Fibroblast of pulmonary artery (primary cell): ENCODE results near the gene POLE3.

Experiments used
- DNase-seq: peaks from one replicate; pipeline ENCODE4 v3.0.0-alpha.2; 2010; ENCODE audit warnings: low read depth
- H3K4me3 ChIP-seq: replicated peaks from 2 replicates; pipeline ENCODE4 v1.5.1; 2011; ENCODE audit warnings: low read depth, mild to moderate bottlenecking, control low read depth, low read length, moderate library complexity
- TF ChIP-seq, protein P1 (sequence below): IDR thresholded peaks from 2 replicates; pipeline ENCODE4 v1.5.1; 2011; ENCODE audit warnings: mild to moderate bottlenecking, control low read depth, low read length, inconsistent platforms; ENCODE audit errors: missing control alignments

Gene POLE3

DNA sequence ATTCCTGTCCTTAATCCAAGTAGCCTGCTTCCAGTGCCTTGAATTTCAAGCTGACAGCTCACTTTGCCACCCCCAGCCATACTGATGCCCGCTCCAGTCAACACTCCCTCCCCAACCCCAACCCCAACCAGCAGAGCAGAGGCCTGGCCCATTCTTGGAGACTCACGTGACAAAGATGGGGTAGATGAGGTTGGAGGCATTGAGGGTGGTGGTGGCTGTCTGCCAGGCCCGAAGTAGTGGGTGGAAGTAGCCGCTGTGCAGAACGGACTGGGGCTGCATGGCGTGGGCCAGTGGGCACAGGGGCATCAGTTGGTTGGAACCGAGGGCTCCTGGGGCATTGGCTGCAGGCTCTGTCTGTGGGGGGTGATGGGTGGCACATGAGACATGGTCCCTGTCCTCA is 17.2 kb downstream of the POLE3 start:
- no peak for DNase-seq
- TF ChIP-seq, protein P1, sequence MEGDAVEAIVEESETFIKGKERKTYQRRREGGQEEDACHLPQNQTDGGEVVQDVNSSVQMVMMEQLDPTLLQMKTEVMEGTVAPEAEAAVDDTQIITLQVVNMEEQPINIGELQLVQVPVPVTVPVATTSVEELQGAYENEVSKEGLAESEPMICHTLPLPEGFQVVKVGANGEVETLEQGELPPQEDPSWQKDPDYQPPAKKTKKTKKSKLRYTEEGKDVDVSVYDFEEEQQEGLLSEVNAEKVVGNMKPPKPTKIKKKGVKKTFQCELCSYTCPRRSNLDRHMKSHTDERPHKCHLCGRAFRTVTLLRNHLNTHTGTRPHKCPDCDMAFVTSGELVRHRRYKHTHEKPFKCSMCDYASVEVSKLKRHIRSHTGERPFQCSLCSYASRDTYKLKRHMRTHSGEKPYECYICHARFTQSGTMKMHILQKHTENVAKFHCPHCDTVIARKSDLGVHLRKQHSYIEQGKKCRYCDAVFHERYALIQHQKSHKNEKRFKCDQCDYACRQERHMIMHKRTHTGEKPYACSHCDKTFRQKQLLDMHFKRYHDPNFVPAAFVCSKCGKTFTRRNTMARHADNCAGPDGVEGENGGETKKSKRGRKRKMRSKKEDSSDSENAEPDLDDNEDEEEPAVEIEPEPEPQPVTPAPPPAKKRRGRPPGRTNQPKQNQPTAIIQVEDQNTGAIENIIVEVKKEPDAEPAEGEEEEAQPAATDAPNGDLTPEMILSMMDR: no peak
- H3K4me3 ChIP-seq: no peak overlapping the region

DNA sequence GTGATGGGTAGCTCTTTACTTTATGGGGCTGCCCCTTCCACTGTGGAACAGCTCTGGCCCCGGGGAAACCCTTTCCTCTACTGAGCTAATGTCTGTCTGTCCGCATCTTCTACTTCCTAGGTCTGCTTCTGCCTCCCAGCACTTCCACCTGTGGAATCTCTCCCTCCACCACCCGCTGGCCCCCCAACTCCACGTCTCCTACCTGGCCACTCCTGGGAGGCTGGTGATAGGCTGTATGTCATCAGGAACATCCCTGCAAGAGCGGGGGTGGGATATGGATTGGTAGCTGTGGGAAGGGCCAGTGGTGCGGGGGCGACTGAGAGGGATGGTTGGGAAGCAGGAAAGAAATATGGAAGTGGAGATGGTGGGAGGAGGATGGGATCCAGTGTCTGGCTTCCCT is 18.6 kb downstream of the POLE3 start:
- H3K4me3 ChIP-seq: no peak overlapping the region
- TF ChIP-seq, protein P1: no peak
- no peak for DNase-seq

DNA sequence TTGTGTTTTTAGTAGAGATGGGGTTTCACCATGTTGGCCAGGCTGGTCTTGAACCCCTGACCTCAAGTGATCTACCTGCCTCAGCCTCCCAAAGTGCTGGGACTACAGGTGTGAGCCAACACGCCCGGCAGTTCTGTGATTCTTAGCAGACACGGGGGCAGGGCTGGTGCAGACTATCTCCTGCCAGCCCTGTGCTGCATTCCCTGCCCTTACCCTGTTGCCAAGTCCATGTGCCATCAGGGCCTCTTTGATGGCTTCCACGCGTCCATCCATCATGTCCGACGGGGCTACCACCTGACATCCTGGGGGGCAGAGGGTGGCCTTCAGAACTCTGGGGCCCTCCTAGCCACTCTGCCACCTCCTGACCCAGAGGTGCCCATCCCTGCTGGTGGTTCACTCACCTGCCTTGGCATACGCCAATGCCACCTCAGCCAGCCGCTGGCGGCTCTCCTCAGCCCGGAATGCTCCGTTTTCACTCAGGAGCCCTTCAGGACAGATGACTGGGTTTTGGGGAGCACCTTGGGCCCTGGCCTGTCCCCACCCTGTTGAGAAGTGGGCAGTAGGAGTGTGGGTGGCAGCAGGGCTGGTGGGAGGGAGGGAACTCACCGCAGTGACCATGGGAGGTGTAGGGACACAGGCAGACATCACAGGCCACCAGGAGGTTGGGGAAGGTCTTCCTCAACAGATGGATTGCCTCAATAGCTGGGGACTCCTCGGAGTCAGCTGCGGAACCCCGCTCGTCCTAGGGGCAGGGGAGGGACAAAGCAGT is 20.1 kb downstream of the POLE3 start:
- no peak overlapping the region for H3K4me3 ChIP-seq
- DNase-seq: no peak
- TF ChIP-seq, protein P1: no peak

DNA sequence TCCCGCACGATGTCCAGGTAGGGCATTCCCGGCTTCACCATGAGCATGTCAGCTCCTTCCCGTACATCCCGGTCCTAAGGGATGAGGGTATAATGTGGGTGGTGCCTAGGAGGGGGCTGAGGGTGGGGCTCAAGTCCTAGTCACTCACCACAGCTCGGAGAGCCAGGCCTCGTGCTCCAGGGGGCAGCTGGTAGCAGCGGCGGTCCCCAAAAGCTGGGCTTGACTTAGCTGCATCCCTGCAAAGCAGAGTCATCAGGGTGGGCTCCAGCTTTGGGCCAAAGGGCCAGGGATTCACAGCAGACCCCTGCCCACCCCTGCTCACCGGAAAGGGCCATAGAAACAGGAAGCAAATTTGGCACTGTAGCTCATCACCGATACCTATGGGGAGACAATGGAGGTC is 21.0 kb downstream of the POLE3 start:
- no peak overlapping the region for H3K4me3 ChIP-seq
- no peak for DNase-seq
- TF ChIP-seq, protein P1: no peak

DNA sequence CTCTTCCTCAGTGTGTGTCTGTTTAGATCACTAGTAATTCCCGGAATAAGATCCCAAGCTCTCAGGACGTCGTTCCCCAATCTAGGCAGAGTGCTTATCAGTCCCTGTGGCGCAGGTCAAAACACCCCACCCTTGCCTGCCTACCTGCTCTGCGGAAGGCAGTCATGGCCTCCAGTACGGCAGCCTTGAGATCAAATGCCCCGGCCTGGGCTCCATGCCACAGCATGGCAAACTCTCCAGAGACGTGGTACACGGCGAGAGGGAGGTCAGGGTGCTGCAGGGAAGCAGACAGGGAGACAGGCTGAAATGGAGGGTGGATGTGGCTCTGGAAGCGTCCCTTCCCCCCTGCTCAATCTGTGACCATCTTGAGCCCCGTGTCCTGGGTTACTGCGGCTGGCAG is 21.6 kb downstream of the POLE3 start:
- no peak overlapping the region for H3K4me3 ChIP-seq
- no peak for DNase-seq
- TF ChIP-seq, protein P1: no peak

DNA sequence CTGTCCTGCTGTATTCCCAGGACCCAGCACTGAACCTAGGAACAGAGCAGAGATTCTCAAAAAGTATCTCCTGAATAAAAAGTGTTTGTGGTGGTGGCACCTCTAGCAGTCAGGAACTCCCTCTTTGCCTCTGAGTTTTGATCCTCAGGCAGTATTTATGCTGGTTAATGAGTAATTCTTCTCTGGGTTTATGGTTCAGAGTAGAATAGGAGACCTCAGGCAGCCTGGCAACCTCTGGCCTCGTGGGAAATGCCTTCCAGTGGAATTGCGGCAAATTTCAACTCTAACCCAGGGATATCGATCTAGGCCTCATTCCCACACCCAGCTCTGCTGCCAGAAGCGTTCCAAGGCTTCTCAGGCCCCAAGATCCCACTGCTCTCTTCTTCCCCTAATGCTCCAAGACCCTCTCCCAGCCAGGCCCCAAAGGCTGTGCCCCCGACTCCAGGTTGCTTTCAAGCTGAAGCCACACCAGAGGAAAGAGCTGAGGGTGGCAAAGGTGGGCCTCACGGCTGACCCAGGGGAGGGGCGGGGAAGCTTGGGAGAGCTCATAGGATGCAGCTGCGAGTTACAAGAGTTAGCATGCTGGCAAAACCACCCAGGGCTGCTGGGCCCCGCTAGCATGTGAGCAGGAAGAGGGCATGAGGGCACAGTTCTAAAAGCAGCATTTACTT is 22.8 kb downstream of the POLE3 start:
- no peak overlapping the region for H3K4me3 ChIP-seq
- no peak for DNase-seq
- TF ChIP-seq, protein P1: no peak
